Stimulated activated naive CD8-positive, alpha-beta T cell treated with anti-CD3 and anti-CD28 coated beads, Interleukin-15, Interleukin-2, amounts not matched to agents 100 ng/mL and 50 ng/mL, for 24 hours (primary cell): ENCODE results near the gene FAM228A.
"Not testable (repeated sequence)": the region's sequence is repeated elsewhere in the genome, so short reads cannot be mapped to it uniquely, and the experiment has no call there.

Source experiments
- H3K27ac Mint-ChIP-seq: one replicate; pipeline ENCODE4 v1.8.0; 2021; ENCODE audit warnings: mild to moderate bottlenecking, mixed read lengths
- H3K27me3 Mint-ChIP-seq: one replicate; pipeline ENCODE4 v1.8.0; 2021; ENCODE audit warnings: mixed read lengths
- H3K36me3 Mint-ChIP-seq: one replicate; pipeline ENCODE4 v1.8.0; 2021; ENCODE audit warnings: low read depth, mixed read lengths
- H3K4me1 Mint-ChIP-seq: one replicate; pipeline ENCODE4 v1.8.0; 2021; ENCODE audit warnings: low read depth, mixed read lengths
- H3K4me3 Mint-ChIP-seq: one replicate; pipeline ENCODE4 v1.8.0; 2021; ENCODE audit warnings: mild to moderate bottlenecking, mixed read lengths
- H3K9me3 Mint-ChIP-seq: one replicate; pipeline ENCODE4 v1.8.0; 2021; ENCODE audit warnings: mixed read lengths

FAM228A gene

GRCh38 chr2:24174851-24175277, at the start of gene FAM228A:
FAM228A (plus strand) TSS chr2:24175053; CDS start chr2:24175481, 428 bp downstream.
- Mint-ChIP-seq H3K4me3 (no peak within 1 kb of the TSS), H3K27ac (no peak within 1 kb of the TSS), H3K9me3 (no peaks in the 10 kb centered on the region), H3K36me3 (no peaks in the 10 kb centered on the region), H3K4me1 (no peaks in the 10 kb centered on the region), H3K27me3 (peaks cover 10% of the 10 kb centered on the region)

GRCh38 chr2:24125956-24126355, 48.9 kb upstream of the FAM228A start:
- H3K9me3 Mint-ChIP-seq = no peaks in the 10 kb centered on the region
- H3K27ac Mint-ChIP-seq = no peak overlapping the region
- H3K27me3 Mint-ChIP-seq = no peaks in the 10 kb centered on the region
- no peaks in the 10 kb centered on the region for H3K36me3 Mint-ChIP-seq
- no peak overlapping the region for H3K4me3 Mint-ChIP-seq
- H3K4me1 Mint-ChIP-seq = peaks cover 15% of the 10 kb centered on the region

GRCh38 chr2:24132543-24132942, 42.3 kb upstream of the FAM228A start:
- H3K4me3 Mint-ChIP-seq = no peak overlapping the region
- peaks cover 3% of the 10 kb centered on the region for H3K36me3 Mint-ChIP-seq
- H3K9me3 Mint-ChIP-seq = peaks cover 5% of the 10 kb centered on the region
- no peak overlapping the region for H3K27ac Mint-ChIP-seq
- no peaks in the 10 kb centered on the region for H3K27me3 Mint-ChIP-seq
- H3K4me1 Mint-ChIP-seq = no peaks in the 10 kb centered on the region

GRCh38 chr2:24140305-24140704, 34.5 kb upstream of the FAM228A start:
- not testable (repeated sequence) for H3K9me3 Mint-ChIP-seq, H3K4me1 Mint-ChIP-seq, H3K36me3 Mint-ChIP-seq, H3K27ac Mint-ChIP-seq, H3K4me3 Mint-ChIP-seq, H3K27me3 Mint-ChIP-seq

GRCh38 chr2:24147364-24147763, 27.5 kb upstream of the FAM228A start:
- H3K4me1 Mint-ChIP-seq = no peaks in the 10 kb centered on the region
- H3K9me3 Mint-ChIP-seq = peaks cover 20% of the 10 kb centered on the region
- H3K4me3 Mint-ChIP-seq = no peak overlapping the region
- H3K27ac Mint-ChIP-seq = no peak overlapping the region
- no peaks in the 10 kb centered on the region for H3K27me3 Mint-ChIP-seq
- peaks cover 25% of the 10 kb centered on the region for H3K36me3 Mint-ChIP-seq

- H3K27ac Mint-ChIP-seq = no peak overlapping the region
- no peaks in the 10 kb centered on the region for H3K27me3 Mint-ChIP-seq
- no peak overlapping the region for H3K4me3 Mint-ChIP-seq
- H3K9me3 Mint-ChIP-seq = peaks cover 15% of the 10 kb centered on the region
- H3K4me1 Mint-ChIP-seq = no peaks in the 10 kb centered on the region
- H3K36me3 Mint-ChIP-seq = peaks cover 13% of the 10 kb centered on the region
Measured at GRCh38 chr2:24152413-24153197, 22.2 kb upstream of the FAM228A start.

- no peaks in the 10 kb centered on the region for H3K27me3 Mint-ChIP-seq
- H3K36me3 Mint-ChIP-seq = peaks cover 11% of the 10 kb centered on the region
- no peak overlapping the region for H3K27ac Mint-ChIP-seq
- peaks cover 8% of the 10 kb centered on the region for H3K9me3 Mint-ChIP-seq
- H3K4me3 Mint-ChIP-seq = no peak overlapping the region
- no peaks in the 10 kb centered on the region for H3K4me1 Mint-ChIP-seq
Measured at GRCh38 chr2:24153478-24153877, 21.4 kb upstream of the FAM228A start.

- H3K9me3 Mint-ChIP-seq = no peaks in the 10 kb centered on the region
- no peaks in the 10 kb centered on the region for H3K27me3 Mint-ChIP-seq
- H3K4me1 Mint-ChIP-seq = no peaks in the 10 kb centered on the region
- H3K4me3 Mint-ChIP-seq = no peak overlapping the region
- no peak overlapping the region for H3K27ac Mint-ChIP-seq
- no peaks in the 10 kb centered on the region for H3K36me3 Mint-ChIP-seq
Measured at GRCh38 chr2:24158131-24158530, 16.7 kb upstream of the FAM228A start.

GRCh38 chr2:24159708-24160107, 15.1 kb upstream of the FAM228A start:
- H3K27ac Mint-ChIP-seq = no peak overlapping the region
- H3K36me3 Mint-ChIP-seq = no peaks in the 10 kb centered on the region
- H3K9me3 Mint-ChIP-seq = no peaks in the 10 kb centered on the region

GRCh38 chr2:24160761-24161160, 14.1 kb upstream of the FAM228A start:
- H3K27ac Mint-ChIP-seq = no peak overlapping the region
- H3K36me3 Mint-ChIP-seq = no peaks in the 10 kb centered on the region

More at GRCh38 chr2:24159708-24160107, 15.1 kb upstream of the FAM228A start:
- H3K27me3 Mint-ChIP-seq = no peaks in the 10 kb centered on the region
- no peaks in the 10 kb centered on the region for H3K4me1 Mint-ChIP-seq
- H3K4me3 Mint-ChIP-seq = no peak overlapping the region

GRCh38 chr2:24162494-24162893, 12.4 kb upstream of the FAM228A start:
- Mint-ChIP-seq H3K4me3 (no peak overlapping the region), H3K27ac (no peak overlapping the region), H3K4me1 (no peaks in the 10 kb centered on the region), H3K36me3 (no peaks in the 10 kb centered on the region), H3K9me3 (no peaks in the 10 kb centered on the region), H3K27me3 (no peaks in the 10 kb centered on the region)

More at GRCh38 chr2:24160761-24161160, 14.1 kb upstream of the FAM228A start:
- H3K9me3 Mint-ChIP-seq = no peaks in the 10 kb centered on the region
- H3K27me3 Mint-ChIP-seq = no peaks in the 10 kb centered on the region
- no peak overlapping the region for H3K4me3 Mint-ChIP-seq
- H3K4me1 Mint-ChIP-seq = no peaks in the 10 kb centered on the region

GRCh38 chr2:24163186-24163585, 11.7 kb upstream of the FAM228A start:
- Mint-ChIP-seq H3K9me3 (no peaks in the 10 kb centered on the region), H3K4me3 (no peak overlapping the region), H3K36me3 (no peaks in the 10 kb centered on the region), H3K27ac (no peak overlapping the region), H3K4me1 (no peaks in the 10 kb centered on the region), H3K27me3 (no peaks in the 10 kb centered on the region)

GRCh38 chr2:24163601-24164000, 11.3 kb upstream of the FAM228A start:
- Mint-ChIP-seq H3K36me3 (no peaks in the 10 kb centered on the region), H3K27ac (no peak overlapping the region), H3K27me3 (no peaks in the 10 kb centered on the region), H3K4me1 (no peaks in the 10 kb centered on the region), H3K9me3 (no peaks in the 10 kb centered on the region), H3K4me3 (no peak overlapping the region)

- H3K27ac Mint-ChIP-seq = no peak overlapping the region
- H3K9me3 Mint-ChIP-seq = no peaks in the 10 kb centered on the region
- no peaks in the 10 kb centered on the region for H3K27me3 Mint-ChIP-seq
- H3K4me3 Mint-ChIP-seq = no peak overlapping the region
- H3K4me1 Mint-ChIP-seq = no peaks in the 10 kb centered on the region
- H3K36me3 Mint-ChIP-seq = no peaks in the 10 kb centered on the region
Measured at GRCh38 chr2:24164416-24164973, 10.4 kb upstream of the FAM228A start.

- no peaks in the 10 kb centered on the region for H3K36me3 Mint-ChIP-seq
- H3K4me3 Mint-ChIP-seq = no peak overlapping the region
- H3K9me3 Mint-ChIP-seq = no peaks in the 10 kb centered on the region
- no peaks in the 10 kb centered on the region for H3K4me1 Mint-ChIP-seq
- peaks cover 6% of the 10 kb centered on the region for H3K27me3 Mint-ChIP-seq
- H3K27ac Mint-ChIP-seq = no peak overlapping the region
Measured at GRCh38 chr2:24169023-24169422, 5.8 kb upstream of the FAM228A start.
